SJCRH30 (cell line): Measurements from ENCODE around the gene TLE2. TPM values are rescaled to one million over a fixed set of nuclear protein-coding genes. Genes with fewer than 3 reads are reported as not detected.
A peak's percentile ranks its signal among the peaks of the same experiment; 100 is the strongest.

Experiments
- DNase-seq, 2 experiments: peaks; one replicate each; pipeline ENCODE4 v3.0.0-alpha.2; 2015 to 2020
- H3K27ac ChIP-seq: fragments of 250-450 bp; sonication (Bioruptor Pico); 2 replicates; pipeline ENCODE4 v1.5.1; 2020; ENCODE audit warnings: mild to moderate bottlenecking, moderate library complexity
- H3K27me3 ChIP-seq: fragments of 250-450 bp; sonication (Bioruptor Pico); 2 replicates; pipeline ENCODE4 v1.5.1; 2020; ENCODE audit warnings: mild to moderate bottlenecking, moderate library complexity
- H3K36me3 ChIP-seq: fragments of 250-450 bp; sonication (Bioruptor Pico); 2 replicates; pipeline ENCODE4 v1.5.1; 2020; ENCODE audit warnings: mild to moderate bottlenecking, moderate library complexity
- H3K4me1 ChIP-seq: fragments of 250-450 bp; sonication (Bioruptor Pico); 2 replicates; pipeline ENCODE4 v1.5.1; 2020; ENCODE audit warnings: mild to moderate bottlenecking, moderate library complexity
- H3K4me3 ChIP-seq: fragments of 250-450 bp; sonication (Bioruptor Pico); 2 replicates; pipeline ENCODE4 v1.5.1; 2020; ENCODE audit warnings: mild to moderate bottlenecking, moderate library complexity
- H3K9me3 ChIP-seq: fragments of 250-450 bp; sonication (Bioruptor Pico); replicated peaks from 2 replicates; pipeline ENCODE4 v1.5.1; 2020; ENCODE audit warnings: mild to moderate bottlenecking, moderate library complexity
- total RNA-seq: library from RNA; depleted of rRNA; stranded (reverse); fragments of >200 nt; shearing (Covaris generic); gene quantifications from 2 replicates; pipeline ENCODE4 v1.2.3, GENCODE V29; 2014; rRNA removed

Gene TLE2
- total RNA-seq, 1 experiment from 2014 or later: 4.7 TPM

DNA sequence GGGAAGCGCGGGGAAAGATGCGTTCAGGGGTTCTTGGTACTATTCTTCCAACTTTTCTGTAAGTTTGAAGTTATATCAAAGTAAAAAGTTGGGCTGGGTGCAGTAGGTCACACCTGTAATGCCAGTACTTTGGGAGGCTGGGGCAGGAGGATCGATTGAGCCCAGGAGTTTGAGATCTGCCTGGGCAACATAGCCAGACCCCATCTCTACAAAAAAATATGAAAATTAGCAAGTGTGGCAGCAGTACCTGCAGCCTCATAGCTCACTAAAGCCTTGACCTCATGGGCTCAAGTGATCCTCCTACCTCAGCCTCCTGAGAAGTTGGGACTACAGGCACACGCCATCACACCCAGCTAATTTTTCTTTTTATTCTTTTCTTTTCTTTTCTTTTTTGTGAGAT lies 71.9 kb downstream of the TLE2 start:
- no peaks in the 10 kb centered on the region for H3K27me3 ChIP-seq
- no peaks in the 10 kb centered on the region for H3K9me3 ChIP-seq
- H3K4me1 ChIP-seq: no peaks in the 10 kb centered on the region
- no peak for DNase-seq
- no peak overlapping the region for H3K4me3 ChIP-seq
- H3K27ac ChIP-seq: no peak overlapping the region
- H3K36me3 ChIP-seq: no peaks in the 10 kb centered on the region

DNA sequence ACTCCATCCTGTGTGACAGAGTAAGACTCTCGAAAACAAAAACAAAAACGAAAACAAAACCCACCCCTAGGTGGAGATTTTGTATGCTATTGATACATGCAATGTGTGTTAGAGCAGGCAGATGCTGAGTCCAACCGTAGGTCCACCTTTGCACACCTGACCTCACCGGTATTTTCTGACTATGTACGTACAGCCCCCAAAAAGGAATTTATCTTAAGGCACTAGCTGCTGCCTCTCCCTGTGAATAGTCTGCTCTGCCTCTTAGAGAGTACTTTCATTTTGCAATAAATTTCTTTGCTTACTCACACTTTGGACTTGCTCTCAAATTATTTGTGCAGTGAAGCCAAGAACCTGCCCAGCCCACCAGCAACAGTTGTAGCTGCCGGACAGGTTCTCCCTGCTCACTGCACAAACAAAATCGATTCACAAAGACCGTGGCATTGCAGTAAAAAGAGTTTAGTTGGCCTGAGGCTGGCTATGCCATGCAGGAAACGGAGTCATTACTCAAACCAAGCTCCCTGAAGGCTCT lies 76.1 kb downstream of the TLE2 start:
- Histone ChIP-seq H3K4me3 (no peak overlapping the region), H3K36me3 (no peaks in the 10 kb centered on the region), H3K9me3 (no peaks in the 10 kb centered on the region), H3K4me1 (no peaks in the 10 kb centered on the region; the same call in 1 of the 2 replicates), H3K27me3 (no peaks in the 10 kb centered on the region), H3K27ac (no peak overlapping the region)
- no peak for DNase-seq

DNA sequence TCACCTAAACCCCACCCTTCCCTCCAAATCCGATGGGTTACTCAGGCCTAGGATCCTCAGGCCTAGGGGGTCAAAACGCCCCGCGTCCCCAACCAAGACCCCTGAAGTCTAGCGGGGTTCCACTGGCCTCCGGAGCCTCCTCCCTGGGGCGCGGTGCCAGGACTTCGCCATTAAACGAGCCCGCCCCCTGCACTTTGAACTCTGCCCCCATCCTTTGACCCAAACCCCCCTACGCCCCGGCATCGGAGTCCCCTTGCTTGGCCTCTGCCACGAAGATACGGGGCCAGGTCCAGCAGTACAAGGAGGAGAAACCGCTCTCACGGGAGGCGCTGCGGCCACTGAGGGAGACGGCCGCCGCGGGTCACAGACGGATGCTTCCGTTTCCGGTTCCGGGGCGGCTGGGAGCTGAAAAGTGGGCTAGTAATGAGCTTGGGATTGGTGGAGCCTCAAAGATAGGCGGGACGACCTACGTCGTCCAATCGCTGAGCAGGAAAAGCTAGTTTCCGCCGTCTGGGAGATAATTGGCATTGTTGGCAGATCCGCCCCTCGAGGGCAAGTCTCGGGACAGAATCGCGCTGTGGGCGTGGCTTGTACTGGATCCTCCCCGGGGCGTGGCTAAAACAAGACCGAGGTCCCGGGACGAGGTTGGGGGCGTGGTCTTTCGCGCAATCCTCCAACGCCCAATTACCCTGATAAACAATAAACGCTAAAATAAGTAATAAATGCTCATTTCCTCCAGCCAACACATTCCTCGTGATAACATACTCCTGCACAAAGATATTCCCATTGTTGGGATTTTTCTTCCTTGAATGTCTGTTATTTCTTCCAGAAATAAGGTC lies 78.6 kb downstream of the TLE2 start:
- no peaks in the 10 kb centered on the region for H3K27me3 ChIP-seq
- H3K4me3 ChIP-seq: peak overlapping the region; percentile 75
- H3K9me3 ChIP-seq: no peaks in the 10 kb centered on the region
- DNase-seq: peak; percentile 99
- no peaks in the 10 kb centered on the region for H3K36me3 ChIP-seq
- H3K27ac ChIP-seq: peak overlapping the region; percentile 66
- H3K4me1 ChIP-seq: no peaks in the 10 kb centered on the region; the same call in 1 of the 2 replicates

DNA sequence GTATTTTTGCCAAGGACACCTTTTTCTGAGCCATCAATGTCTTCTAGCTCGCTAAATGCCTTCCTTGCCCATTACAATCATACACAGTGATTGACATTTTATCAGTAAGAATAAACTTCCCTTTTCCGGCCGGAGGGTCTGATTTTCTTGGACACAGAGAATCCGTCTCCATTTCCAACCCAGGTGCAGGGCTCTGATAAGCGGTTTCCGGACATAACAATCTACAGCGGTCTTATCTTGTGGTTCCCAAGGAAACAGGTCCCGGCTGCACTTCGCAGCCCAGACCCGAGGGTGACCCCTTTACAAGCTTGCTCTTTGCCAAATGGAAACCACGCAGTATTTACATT lies 79.2 kb downstream of the TLE2 start:
- H3K27me3 ChIP-seq: no peaks in the 10 kb centered on the region
- H3K4me3 ChIP-seq: peak overlapping the region; percentile 75
- H3K9me3 ChIP-seq: no peaks in the 10 kb centered on the region
- no peaks in the 10 kb centered on the region; the same call in 1 of the 2 replicates for H3K4me1 ChIP-seq
- peak in 1 of 2 experiments; percentile 41 for DNase-seq
- peak overlapping the region; percentile 66 for H3K27ac ChIP-seq
- H3K36me3 ChIP-seq: no peaks in the 10 kb centered on the region

Other genes starting within 250 kb of the TLE2 start
- gene SGTA, start 246.0 kb downstream of the TLE2 start, total RNA-seq: 102 and 103 TPM in 2 replicates
- 114 and 119 TPM in 2 replicates for gene THOP1, start 243.8 kb downstream of the TLE2 start, total RNA-seq
- gene ZNF554, start 209.4 kb downstream of the TLE2 start, total RNA-seq: 1.3 and 1.6 TPM in 2 replicates
- 10.7 and 11.8 TPM in 2 replicates for gene ZNF555, start 187.8 kb downstream of the TLE2 start, total RNA-seq
- gene ZNF556, start 161.9 kb downstream of the TLE2 start, total RNA-seq: 18.4 and 21.3 TPM in 2 replicates
- 16.7 and 18.9 TPM in 2 replicates for gene ZNF57, start 128.4 kb downstream of the TLE2 start, total RNA-seq
- gene ZNF77, start 84.3 kb downstream of the TLE2 start, total RNA-seq: 14.1 and 17.3 TPM in 2 replicates
- 2.6 TPM in 2 replicates for gene TLE6, start 51.7 kb downstream of the TLE2 start, total RNA-seq
- gene TLE5, start 33.2 kb upstream of the TLE2 start, total RNA-seq: 313 and 320 TPM in 2 replicates
- 35.8 and 40.1 TPM in 2 replicates for gene GNA11, start 65.1 kb upstream of the TLE2 start, total RNA-seq
- 0.13 and 0.59 TPM in 2 replicates for gene GNA15, start 106.8 kb upstream of the TLE2 start, total RNA-seq
- gene S1PR4, start 149.5 kb upstream of the TLE2 start, total RNA-seq: not detected in 2 replicates
- 39.8 and 41.8 TPM in 2 replicates for gene NCLN, start 156.7 kb upstream of the TLE2 start, total RNA-seq
- gene CELF5, start 195.4 kb upstream of the TLE2 start, total RNA-seq: not detected in 2 replicates